Right forelimb (tissue), 1 donor: ENCODE measurements around the gene HHAT.
"Not testable (repeated sequence)": the region's sequence is repeated elsewhere in the genome, so short reads cannot be mapped to it uniquely, and the experiment has no call there.

Source experiments
- DNase-seq: peaks from one replicate; pipeline ENCODE4 v3.0.0-alpha.2; 2018

The HHAT gene

GRCh38 chr1:210398466-210398865 lies 69.8 kb downstream of the HHAT start:
- DNase-seq = no peak

DNA sequence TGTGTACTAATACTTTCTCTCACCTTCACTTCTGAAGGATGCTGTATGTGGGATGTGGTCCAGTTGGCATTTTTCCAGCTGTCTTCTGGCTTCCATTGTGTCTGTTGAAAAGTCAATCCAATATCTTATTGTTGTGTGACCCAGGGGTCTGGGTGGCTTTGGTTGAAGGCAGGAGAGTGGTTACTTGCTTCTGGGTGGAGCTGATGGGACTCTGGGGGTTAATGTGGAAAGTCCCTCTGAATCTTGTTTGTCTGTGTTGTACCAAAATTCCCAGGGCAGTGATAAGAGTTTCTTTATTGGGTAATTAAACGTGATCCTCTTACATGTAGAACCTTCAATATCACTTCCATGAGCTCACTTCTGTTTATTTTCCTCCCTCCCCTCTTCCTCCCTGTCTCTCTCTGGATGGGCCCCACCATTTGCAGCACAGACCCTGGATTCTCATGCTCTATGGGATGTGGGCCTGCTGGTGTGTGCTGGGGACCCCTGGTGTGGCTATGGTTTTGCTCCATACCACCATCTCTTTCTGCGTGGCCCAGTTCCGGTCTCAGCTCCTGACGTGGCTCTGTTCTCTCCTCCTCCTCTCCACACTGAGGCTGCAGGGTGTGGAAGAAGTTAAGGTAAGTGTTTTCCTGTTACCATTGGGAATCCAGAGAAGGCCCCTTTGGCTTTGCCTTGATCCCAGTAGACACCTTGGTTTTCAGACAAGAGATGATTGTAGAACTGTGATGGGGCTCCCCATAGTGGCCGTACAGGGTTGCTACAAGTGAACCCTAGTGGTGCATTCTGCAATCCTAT lies 71.5 kb downstream of the HHAT start:
- DNase-seq = peak; percentile 63

- DNase-seq = no peak
These were observed 73.9 kb downstream of the HHAT start for GRCh38 chr1:210402560-210402959.

DNA sequence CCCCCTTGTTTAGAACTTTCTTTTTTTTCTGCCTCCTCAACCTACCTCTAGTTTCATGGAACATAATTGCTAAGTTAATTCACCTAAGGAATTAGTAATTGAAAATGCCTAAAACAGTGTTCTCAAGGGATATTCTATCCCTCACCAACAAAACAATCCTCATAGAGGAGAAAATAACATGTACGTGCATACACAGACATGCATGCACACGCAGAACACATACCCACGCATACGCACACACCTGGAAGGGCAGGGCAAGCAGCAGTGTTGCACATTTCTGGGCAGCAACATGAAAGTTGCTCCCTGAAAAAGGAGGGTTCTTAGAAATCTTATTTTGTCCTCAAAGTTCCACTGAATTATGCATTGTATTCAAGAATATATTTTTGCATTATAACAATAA lies 76.6 kb downstream of the HHAT start:
- DNase-seq = no peak

GRCh38 chr1:210406341-210406740 lies 77.6 kb downstream of the HHAT start:
- not testable (repeated sequence) for DNase-seq

DNA sequence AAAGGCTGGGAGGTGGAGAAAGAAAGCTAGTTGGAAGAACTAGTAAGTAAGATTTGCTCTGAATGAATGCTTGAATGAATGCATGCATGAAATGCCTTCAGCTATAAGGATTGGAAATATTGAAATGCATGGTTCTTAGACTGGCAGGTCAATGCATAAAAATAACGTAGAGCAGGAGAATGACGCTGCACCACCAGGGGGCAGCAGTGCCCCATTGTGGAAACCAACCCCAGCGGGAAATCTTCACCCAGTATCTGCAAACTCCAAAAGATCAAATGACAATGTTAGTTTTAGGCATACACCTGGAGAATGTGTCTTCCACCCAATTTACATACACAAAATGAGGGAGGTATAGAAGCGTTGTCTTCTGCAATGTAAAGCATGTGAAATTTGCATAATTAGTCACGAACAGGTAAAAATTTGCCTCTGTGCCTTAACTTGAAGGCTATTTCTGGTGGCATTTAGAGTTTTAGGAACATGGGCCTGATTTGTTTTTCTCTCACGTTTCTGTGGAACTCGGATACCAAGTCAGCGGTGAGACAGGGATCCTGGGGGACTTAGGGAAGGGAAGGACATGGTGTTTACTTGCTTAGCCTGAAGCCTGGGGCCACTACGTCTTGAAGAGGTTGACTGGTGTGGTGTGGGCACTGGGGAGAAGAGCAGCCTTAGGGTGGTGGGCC lies 78.6 kb downstream of the HHAT start:
- DNase-seq = peak; percentile 87

- no peak for DNase-seq
These were observed 79.2 kb downstream of the HHAT start for GRCh38 chr1:210407887-210408252.

DNA sequence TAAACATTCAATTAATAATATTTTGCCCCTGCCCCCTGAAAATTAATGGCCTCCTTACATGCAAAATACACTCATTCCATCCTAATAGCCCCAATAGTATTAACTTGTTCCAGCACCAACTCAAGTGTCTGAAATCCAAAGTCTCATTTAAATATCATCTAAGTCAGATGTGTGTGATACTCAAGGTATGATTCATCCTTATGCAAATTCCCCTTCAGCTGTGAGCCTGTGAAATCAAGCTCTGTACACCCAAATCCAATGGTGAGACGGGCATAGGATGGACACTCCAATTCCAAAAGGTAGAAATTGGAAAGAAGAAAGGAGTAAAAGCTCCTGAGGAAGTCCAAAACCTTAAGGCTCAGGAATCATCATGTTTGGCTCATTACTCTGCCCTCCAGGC lies 83.5 kb downstream of the HHAT start:
- no peak for DNase-seq

DNA sequence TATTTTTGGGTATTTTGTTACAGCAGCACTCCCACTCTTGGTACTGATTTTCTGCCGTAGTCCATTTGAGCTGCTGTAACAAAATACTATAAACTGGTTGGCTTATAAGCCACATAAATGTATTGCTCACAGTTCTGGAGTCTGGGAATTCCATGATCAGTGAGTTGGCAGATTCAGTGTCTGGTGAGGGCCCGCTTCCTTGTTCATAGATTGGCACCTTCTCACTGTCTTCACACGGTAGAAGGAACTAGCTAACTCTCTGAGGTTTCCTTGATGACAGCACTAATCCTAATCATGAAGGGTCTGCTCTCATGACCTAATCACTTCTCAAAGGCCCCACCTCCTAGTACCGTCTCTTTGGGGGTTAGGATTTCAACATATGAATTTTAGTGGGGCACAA lies 85.2 kb downstream of the HHAT start:
- DNase-seq = no peak

- DNase-seq = no peak
These were observed 87.2 kb downstream of the HHAT start for GRCh38 chr1:210415846-210416448.

GRCh38 chr1:210416681-210417080 lies 88.0 kb downstream of the HHAT start:
- DNase-seq = no peak

GRCh38 chr1:210417881-210418280 lies 89.2 kb downstream of the HHAT start:
- DNase-seq = no peak

DNA sequence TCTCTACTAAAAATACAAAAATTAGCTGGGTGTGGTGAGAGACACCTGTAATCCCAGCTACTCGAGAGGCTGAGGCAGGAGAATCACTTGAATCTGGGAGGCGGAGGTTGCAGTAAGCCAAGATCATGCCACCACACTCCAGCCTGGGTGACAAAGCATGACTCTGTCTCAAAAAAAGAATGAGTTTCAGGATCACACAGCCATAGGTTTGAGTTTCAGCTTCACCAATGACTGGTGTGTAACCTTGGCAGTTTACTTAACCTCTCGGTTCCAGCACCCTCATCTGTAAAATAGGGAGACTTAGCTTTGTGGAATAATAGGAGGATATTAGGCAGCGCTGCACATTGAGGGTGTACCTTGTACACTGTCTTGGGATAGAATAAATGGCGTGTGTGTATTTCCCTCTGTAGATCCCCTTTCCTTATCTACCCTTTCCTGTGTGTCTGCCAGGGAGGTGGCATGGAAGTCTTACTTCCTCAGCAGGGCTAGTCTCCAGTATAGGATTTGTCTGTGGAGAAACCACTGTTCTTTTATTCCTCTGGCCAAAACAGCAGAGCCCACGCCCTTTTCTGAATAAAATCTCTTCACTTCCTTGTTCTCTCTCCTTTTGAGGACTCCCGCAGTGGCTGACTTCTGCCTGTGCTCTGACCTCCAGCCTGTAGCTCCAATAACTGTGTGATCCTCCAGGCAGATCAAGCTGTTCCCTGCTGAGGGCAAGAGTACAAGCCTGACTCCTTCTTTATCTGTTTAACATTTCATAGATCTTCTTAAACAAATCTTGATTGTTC lies 90.4 kb downstream of the HHAT start:
- no peak for DNase-seq

DNA sequence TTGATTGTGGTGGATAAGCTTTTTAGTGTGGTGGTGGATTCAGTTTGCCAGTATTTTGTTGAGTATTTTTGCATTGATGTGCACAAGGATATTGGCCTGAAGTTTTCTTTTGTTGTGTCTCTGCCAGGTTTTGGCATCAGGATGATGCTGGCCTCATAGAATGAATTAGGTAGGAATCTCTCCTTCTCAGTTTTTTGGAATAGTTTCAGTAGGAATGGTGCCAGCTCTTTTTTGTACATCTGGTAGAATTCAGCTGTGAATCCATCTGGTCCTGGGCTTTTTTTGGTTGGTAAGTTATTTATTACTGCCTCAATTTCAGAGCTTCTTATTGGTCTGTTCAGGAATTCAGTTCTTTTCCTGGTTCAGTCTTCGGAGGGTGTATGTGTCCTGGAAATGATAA lies 98.0 kb downstream of the HHAT start:
- DNase-seq = not testable (repeated sequence)

DNA sequence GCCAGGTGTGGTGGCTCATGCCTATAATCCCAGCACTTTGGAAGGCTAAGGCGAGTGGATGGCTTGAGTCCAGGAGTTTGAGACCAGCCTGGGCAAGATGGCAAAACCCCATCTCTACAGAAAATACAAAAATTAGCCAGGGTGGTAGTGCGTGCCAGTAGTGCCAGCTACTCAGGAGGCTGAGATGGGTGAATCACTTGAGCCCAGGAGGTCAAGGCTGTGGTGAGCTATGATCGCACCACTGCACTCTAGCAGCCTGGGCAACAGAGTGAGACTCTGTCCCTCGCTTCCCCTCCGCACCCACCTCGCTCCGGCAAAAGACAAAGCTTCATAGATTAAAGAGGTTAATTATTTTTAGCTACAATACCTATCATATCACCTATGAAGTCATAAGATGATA lies 100.0 kb downstream of the HHAT start:
- DNase-seq = no peak

DNA sequence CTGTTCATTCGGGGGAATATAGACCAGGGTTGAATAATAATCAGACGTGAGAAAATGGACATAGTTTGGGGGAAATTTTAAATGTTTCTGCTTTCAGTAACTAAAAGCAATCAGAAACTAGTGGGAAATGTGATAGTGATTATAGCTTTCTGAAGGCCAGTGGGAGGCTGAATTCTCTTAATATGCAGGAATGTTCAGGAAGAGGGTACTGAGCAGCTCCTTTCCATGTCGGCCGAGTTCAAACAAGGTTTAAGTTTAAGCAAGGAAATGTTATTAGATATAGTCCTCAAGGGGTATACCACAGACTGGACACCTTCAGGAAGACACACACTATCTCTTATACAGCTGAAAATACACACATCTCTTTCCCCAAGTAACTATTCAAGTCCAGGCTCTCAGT lies 105.5 kb downstream of the HHAT start:
- DNase-seq = no peak

DNA sequence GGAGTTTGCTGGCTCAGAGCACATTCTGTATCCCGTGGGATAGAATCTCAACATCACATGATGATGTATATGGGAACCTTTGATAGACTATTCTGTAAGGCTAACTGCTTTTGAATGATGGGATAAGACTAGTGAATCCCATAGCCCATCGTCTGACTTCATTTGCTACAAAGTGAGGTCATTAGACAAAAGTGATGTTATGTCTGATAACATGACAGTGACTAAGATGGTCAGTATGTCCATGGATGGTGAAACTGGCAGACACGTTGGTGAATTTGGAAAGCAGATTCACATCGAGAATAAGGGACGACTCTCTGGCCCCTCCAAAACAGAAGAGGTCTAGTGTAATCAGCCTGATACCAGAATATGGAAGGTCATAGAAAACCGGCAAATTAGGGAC lies 108.4 kb downstream of the HHAT start:
- DNase-seq = no peak

DNA sequence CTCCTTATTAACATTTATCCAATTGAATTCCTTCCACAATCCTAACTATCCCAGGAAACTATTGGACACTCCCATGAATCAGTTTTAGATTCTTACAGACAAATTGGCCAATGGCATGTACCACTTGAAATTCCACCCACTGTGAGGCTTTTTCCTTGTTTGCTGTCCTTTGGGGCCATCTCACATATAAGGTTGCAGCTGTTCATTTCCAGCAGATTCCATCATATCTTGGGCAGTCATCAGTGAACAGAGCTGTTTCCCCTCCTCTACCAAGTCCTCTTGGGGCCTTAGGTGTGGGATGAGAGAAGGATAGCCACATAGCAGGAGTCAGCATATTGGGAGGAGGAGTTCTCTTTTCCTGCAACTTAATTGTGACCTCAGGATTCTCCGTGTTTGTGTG lies 109.1 kb downstream of the HHAT start:
- DNase-seq = no peak

DNA sequence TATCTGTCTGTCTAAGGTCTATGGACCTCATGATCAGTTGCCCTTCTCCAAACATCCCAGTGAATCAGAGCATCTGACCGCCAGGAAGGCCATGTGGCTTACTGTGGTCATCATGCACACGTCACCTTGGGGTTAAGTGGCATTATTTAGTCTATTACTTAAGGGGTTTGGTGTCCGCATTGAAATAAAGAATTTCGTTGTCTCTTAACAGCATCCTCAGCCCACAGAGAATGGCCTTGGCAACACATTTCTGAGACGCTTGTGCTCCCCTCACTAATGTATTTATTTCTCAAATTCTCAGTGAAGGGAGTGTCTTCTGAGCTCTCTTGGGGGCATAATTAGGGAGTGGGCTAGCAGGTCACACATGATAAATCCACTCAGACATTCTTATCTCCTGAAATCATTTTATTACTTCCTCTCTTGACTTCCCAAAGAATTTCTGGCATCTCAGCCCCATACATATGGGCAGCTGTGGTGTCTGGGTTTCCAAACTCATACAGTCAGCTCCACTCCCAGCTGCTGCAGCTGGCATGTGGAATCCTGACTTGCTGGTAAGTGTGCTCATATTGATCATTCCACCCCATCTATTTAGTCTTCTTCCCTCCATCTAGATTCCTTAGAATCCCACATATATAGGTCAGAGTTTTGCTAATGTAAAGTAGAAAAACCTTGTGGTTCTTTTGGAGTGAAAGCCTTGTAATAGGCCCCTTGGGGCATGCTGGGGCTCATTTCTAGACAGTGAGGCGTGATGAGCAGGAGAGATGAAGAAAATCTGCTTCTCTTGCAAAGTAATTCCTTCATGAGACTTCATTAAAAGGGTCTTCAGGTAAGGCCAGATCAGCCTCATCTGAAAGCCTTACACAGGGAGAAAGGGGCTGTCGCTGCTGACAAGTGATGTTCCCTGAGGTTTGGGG lies 110.5 kb downstream of the HHAT start:
- DNase-seq = peak; percentile 59

GRCh38 chr1:210440081-210440480 lies 111.4 kb downstream of the HHAT start:
- no peak for DNase-seq

- DNase-seq = no peak
These were observed 112.3 kb downstream of the HHAT start for GRCh38 chr1:210441028-210441427.

DNA sequence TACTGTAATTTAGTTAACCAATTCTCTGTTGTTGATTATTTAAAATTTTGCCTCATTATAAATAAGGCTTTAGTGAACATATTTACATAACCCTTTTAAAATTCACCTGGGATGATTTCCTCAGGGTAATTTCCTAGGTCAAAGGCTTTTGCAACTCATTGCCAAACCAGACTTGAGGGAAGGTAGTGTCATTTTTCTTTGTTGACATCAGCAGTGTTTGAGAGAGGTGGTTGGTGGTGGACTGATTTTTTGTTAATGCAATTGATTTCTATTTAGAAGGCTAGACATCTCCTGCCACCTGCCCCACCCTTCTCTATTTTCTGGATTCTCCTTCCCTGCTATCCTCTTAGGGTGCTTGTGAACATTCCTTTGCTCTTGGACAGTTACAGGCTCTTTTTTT lies 116.8 kb downstream of the HHAT start:
- no peak for DNase-seq
